HG03442 (cell line): Measurements from ENCODE around the gene HDAC4.

Experiments
- ATAC-seq: cut with Tn5 transposase; IDR thresholded peaks from one replicate; pipeline ENCODE4 v1.9.1; 2021; ENCODE audit warnings: mild to moderate bottlenecking, moderate library complexity; ENCODE audit not compliant: unreplicated experiment

HDAC4 gene

GRCh38 chr2:239385096-239386000 lies 15.5 kb downstream of the HDAC4 start:
- no peak for ATAC-seq

GRCh38 chr2:239383759-239384156 lies 17.1 kb downstream of the HDAC4 start:
- no peak for ATAC-seq

GRCh38 chr2:239383036-239383758 lies 17.6 kb downstream of the HDAC4 start:
- no peak for ATAC-seq

GRCh38 chr2:239382384-239382880 lies 18.4 kb downstream of the HDAC4 start:
- ATAC-seq = no peak

GRCh38 chr2:239381709-239382134 lies 19.1 kb downstream of the HDAC4 start:
- peak; percentile 60 for ATAC-seq

GRCh38 chr2:239380831-239381708 lies 19.8 kb downstream of the HDAC4 start:
- ATAC-seq = peak; percentile 22

- ATAC-seq = no peak
These were observed 21.1 kb downstream of the HDAC4 start for GRCh38 chr2:239379641-239380170.

- no peak for ATAC-seq
These were observed 21.7 kb downstream of the HDAC4 start for GRCh38 chr2:239378918-239379640.

- no peak for ATAC-seq
These were observed 22.6 kb downstream of the HDAC4 start for GRCh38 chr2:239378021-239378917.

GRCh38 chr2:239377591-239377990 lies 23.2 kb downstream of the HDAC4 start:
- ATAC-seq = no peak

GRCh38 chr2:239376942-239377531 lies 23.8 kb downstream of the HDAC4 start:
- ATAC-seq = no peak

- ATAC-seq = no peak
These were observed 24.5 kb downstream of the HDAC4 start for GRCh38 chr2:239376351-239376750.

- ATAC-seq = no peak
These were observed 25.4 kb downstream of the HDAC4 start for GRCh38 chr2:239375278-239376061.

GRCh38 chr2:239374896-239375277 lies 25.9 kb downstream of the HDAC4 start:
- no peak for ATAC-seq

GRCh38 chr2:239372835-239373234 lies 28.0 kb downstream of the HDAC4 start:
- ATAC-seq = no peak

GRCh38 chr2:239371726-239372686 lies 28.8 kb downstream of the HDAC4 start:
- ATAC-seq = no peak
